ENCODE results near the gene GAL.

GAL gene

GRCh38 chr11:68673306-68673945 is 10.9 kb upstream of the GAL start:
- Histone ChIP-seq H3K36me3 (ENCODE audit: control insufficient read depth, insufficient read depth, low read length) (no peaks in the 10 kb centered on the region), H3K4me1 (ENCODE audit: control insufficient read depth, insufficient read depth, low read length) (no peaks in the 10 kb centered on the region), H3K27me3 (ENCODE audit: control insufficient read depth, insufficient read depth, low read length) (no peaks in the 10 kb centered on the region), H3K9me3 (ENCODE audit: control insufficient read depth, low read length) (no peaks in the 10 kb centered on the region), H3K4me3 (ENCODE audit: low read length) (no peak overlapping the region), H3K9ac (ENCODE audit: low read length) (no peak overlapping the region)

- no peak overlapping the region for H3K4me3 ChIP-seq (ENCODE audit: low read length)
- no peaks in the 10 kb centered on the region for H3K27me3 ChIP-seq (ENCODE audit: control insufficient read depth, insufficient read depth, low read length)
- no peak overlapping the region for H3K9ac ChIP-seq (ENCODE audit: low read length)
- H3K9me3 ChIP-seq (ENCODE audit: control insufficient read depth, low read length): no peaks in the 10 kb centered on the region
- H3K36me3 ChIP-seq (ENCODE audit: control insufficient read depth, insufficient read depth, low read length): no peaks in the 10 kb centered on the region
- H3K4me1 ChIP-seq (ENCODE audit: control insufficient read depth, insufficient read depth, low read length): no peaks in the 10 kb centered on the region
Observed at GRCh38 chr11:68673991-68674390, 10.4 kb upstream of the GAL start.

GRCh38 chr11:68674461-68674860 is 9.9 kb upstream of the GAL start:
- H3K36me3 ChIP-seq (ENCODE audit: control insufficient read depth, insufficient read depth, low read length): no peaks in the 10 kb centered on the region
- H3K4me3 ChIP-seq (ENCODE audit: low read length): no peak overlapping the region
- no peaks in the 10 kb centered on the region for H3K9me3 ChIP-seq (ENCODE audit: control insufficient read depth, low read length)
- H3K27me3 ChIP-seq (ENCODE audit: control insufficient read depth, insufficient read depth, low read length): no peaks in the 10 kb centered on the region
- no peak overlapping the region for H3K9ac ChIP-seq (ENCODE audit: low read length)
- H3K4me1 ChIP-seq (ENCODE audit: control insufficient read depth, insufficient read depth, low read length): no peaks in the 10 kb centered on the region

DNA sequence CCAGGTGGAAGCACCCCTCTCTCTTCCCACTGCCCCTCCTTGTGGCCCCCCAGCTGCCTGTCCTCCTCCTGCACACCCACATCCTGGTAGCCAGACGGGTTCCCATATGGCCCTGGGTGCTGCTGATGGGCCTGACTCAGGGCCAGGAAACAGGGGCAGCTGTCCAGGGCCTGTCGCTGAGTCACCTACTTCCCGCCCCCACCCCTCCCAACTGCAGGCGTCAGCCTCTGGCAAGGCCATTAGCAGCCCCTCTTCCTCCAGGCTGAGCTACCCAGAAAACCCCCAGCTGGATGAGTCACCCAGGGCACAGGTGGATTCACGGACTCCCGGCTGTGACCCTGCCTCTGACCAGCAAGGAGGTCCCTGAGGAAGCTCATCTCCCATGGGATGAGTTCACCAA is 6.9 kb upstream of the GAL start:
- Histone ChIP-seq H3K27me3 (ENCODE audit: control insufficient read depth, insufficient read depth, low read length) (no peaks in the 10 kb centered on the region), H3K36me3 (ENCODE audit: control insufficient read depth, insufficient read depth, low read length) (no peaks in the 10 kb centered on the region), H3K9ac (ENCODE audit: low read length) (no peak overlapping the region), H3K4me3 (ENCODE audit: low read length) (no peak overlapping the region), H3K4me1 (ENCODE audit: control insufficient read depth, insufficient read depth, low read length) (no peaks in the 10 kb centered on the region), H3K9me3 (ENCODE audit: control insufficient read depth, low read length) (no peaks in the 10 kb centered on the region)

DNA sequence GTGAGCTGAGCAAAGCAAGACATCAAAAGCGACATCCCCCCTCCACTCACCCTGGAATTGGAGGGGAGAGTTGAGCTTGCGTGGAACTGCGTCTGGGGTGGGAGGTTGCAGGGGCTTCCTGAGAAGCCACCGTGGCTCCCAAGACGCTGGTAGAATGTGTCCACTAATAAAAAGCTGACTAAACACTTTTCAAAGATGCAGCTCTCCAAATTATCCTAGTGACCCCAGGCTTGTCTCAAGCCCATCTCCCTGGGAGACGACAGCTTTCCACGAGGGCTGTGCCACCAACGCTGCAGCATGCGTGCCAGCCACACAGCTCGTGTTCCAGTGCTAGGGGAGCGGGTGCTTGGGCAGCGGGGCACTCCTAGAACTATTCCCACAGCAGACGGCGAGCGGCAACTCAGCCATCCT is 6.3 kb upstream of the GAL start:
- H3K4me1 ChIP-seq (ENCODE audit: control insufficient read depth, insufficient read depth, low read length): no peaks in the 10 kb centered on the region
- no peaks in the 10 kb centered on the region for H3K36me3 ChIP-seq (ENCODE audit: control insufficient read depth, insufficient read depth, low read length)
- H3K27me3 ChIP-seq (ENCODE audit: control insufficient read depth, insufficient read depth, low read length): peaks cover 4% of the 10 kb centered on the region
- H3K4me3 ChIP-seq (ENCODE audit: low read length): no peak overlapping the region
- no peaks in the 10 kb centered on the region for H3K9me3 ChIP-seq (ENCODE audit: control insufficient read depth, low read length)
- no peak overlapping the region for H3K9ac ChIP-seq (ENCODE audit: low read length)

- H3K9ac ChIP-seq (ENCODE audit: low read length): no peak overlapping the region
- H3K27me3 ChIP-seq (ENCODE audit: control insufficient read depth, insufficient read depth, low read length): peaks cover 29% of the 10 kb centered on the region
- H3K4me1 ChIP-seq (ENCODE audit: control insufficient read depth, insufficient read depth, low read length): no peaks in the 10 kb centered on the region
- H3K9me3 ChIP-seq (ENCODE audit: control insufficient read depth, low read length): no peaks in the 10 kb centered on the region
- no peaks in the 10 kb centered on the region for H3K36me3 ChIP-seq (ENCODE audit: control insufficient read depth, insufficient read depth, low read length)
- no peak overlapping the region for H3K4me3 ChIP-seq (ENCODE audit: low read length)
Observed at GRCh38 chr11:68680541-68681231, 3.7 kb upstream of the GAL start.

DNA sequence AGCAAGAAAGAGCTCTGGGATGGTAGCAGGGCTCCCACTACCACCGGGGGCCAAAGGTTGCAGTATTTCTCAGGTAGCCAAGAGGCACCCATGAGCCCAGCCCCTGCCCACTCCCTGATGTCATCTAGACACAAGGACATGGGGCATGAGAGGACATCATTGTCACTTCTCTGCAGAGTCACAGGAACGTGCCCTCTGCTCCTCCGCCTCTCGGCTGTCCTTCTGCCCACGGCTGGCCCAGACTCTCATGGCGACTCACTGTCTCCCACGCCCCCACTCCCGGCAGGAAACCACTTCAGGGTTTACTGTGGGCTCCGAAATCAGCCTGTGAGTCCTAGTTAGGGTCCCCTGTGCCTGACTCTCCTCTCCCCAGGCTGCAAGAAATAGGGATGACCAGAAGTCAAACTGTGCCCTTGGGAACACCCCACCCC is 1.8 kb upstream of the GAL start:
- Histone ChIP-seq H3K9me3 (ENCODE audit: control insufficient read depth, low read length) (no peaks in the 10 kb centered on the region), H3K27me3 (ENCODE audit: control insufficient read depth, insufficient read depth, low read length) (peaks cover 42% of the 10 kb centered on the region), H3K9ac (ENCODE audit: low read length) (no peak overlapping the region), H3K4me1 (ENCODE audit: control insufficient read depth, insufficient read depth, low read length) (no peaks in the 10 kb centered on the region), H3K4me3 (ENCODE audit: low read length) (no peak overlapping the region), H3K36me3 (ENCODE audit: control insufficient read depth, insufficient read depth, low read length) (no peaks in the 10 kb centered on the region)

DNA sequence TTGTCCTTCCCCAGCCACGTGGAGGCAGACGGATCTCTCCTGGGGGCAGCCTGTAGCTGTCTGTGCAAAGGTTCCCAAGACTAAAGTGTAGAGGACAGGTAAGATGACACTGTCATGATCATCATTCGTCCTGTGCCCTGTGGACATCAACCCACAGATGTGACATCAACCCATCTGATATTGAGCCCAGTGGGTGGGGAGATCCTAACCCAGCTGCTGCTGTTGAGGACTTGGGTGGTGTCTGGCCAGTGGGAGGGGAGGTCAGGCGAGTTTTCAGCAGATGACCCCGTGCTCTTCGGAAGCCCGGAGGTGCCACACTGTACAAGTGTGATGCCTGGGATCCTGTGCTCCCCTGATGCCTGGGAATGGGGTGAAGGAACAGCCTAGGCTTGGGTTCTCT is 1.2 kb upstream of the GAL start:
- Histone ChIP-seq H3K4me3 (ENCODE audit: low read length) (no peak overlapping the region), H3K9ac (ENCODE audit: low read length) (no peak overlapping the region), H3K9me3 (ENCODE audit: control insufficient read depth, low read length) (no peaks in the 10 kb centered on the region), H3K4me1 (ENCODE audit: control insufficient read depth, insufficient read depth, low read length) (no peaks in the 10 kb centered on the region), H3K27me3 (ENCODE audit: control insufficient read depth, insufficient read depth, low read length) (peaks cover 42% of the 10 kb centered on the region), H3K36me3 (ENCODE audit: control insufficient read depth, insufficient read depth, low read length) (no peaks in the 10 kb centered on the region)

DNA sequence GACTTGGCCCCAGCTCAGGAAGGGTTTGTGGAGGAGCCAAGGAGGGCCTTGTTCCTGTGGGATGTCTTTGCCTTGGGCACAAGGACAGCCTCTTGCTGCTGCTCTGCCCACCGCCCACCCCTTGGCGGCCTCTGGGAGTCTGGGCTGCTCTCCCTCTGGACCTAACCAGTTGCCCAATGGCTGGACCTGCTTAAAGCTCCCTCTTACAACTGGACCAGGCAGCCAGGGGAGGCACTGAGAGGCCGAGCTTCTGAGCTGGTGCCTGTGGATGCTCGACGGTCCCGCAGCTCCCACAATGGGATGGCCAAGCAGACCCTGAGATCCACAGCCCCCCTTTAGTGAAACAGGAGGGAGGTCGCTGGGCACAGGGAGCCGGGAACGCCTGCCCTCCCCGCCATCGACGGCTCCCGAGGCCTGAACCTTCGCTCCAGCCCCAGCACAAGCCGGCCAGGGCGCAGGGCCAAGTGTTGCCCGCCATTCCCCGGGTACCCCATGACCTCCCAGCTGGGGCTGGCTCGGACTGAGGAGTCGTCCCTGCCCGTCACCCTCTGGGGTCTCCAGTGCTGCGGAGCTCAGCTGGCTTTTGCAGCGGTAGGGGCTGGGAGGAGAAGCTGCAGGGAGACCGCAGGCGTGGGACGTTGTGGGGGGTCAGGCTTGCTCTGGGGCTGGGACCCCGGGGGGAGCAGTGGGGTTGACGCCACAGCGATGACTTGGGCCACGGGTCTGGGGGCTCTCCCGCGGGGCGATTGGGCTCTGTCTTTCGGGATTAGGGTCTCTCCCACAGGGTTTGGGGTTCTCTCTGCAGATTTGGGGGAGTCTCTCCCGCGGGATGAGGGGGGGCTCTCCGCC is 584 bp upstream of the GAL start:
- Histone ChIP-seq H3K9ac (ENCODE audit: low read length) (no peak overlapping the region), H3K4me1 (ENCODE audit: control insufficient read depth, insufficient read depth, low read length) (no peaks in the 10 kb centered on the region), H3K9me3 (ENCODE audit: control insufficient read depth, low read length) (no peaks in the 10 kb centered on the region), H3K36me3 (ENCODE audit: control insufficient read depth, insufficient read depth, low read length) (no peaks in the 10 kb centered on the region), H3K4me3 (ENCODE audit: low read length) (no peak overlapping the region), H3K27me3 (ENCODE audit: control insufficient read depth, insufficient read depth, low read length) (peaks cover 42% of the 10 kb centered on the region)

- Histone ChIP-seq H3K9ac (ENCODE audit: low read length) (no peak overlapping the region), H3K27me3 (ENCODE audit: control insufficient read depth, insufficient read depth, low read length) (peaks cover 45% of the 10 kb centered on the region), H3K4me1 (ENCODE audit: control insufficient read depth, insufficient read depth, low read length) (no peaks in the 10 kb centered on the region), H3K36me3 (ENCODE audit: control insufficient read depth, insufficient read depth, low read length) (no peaks in the 10 kb centered on the region), H3K9me3 (ENCODE audit: control insufficient read depth, low read length) (no peaks in the 10 kb centered on the region), H3K4me3 (ENCODE audit: low read length) (no peak overlapping the region)
Observed at GRCh38 chr11:68685656-68686380, 1.5 kb downstream of the GAL start.

DNA sequence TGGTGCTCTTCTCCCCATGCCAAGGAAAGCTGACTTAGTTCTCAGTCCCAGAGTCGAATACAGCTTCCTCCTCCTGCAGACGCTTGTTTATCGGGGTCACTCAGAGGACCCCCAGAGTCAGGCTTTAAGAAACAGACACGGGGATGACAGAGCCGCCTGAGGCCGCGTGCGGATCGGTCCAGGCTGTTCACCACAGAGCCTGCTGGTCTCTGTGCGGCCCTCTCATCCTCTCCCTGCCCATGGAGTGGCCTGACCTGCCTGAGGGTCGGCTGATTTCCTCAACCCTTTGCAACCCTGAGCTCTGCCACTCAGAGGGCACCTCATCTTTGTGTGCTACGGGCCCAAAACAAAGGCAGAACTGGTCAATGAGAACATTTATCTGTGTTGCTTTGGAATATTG is 2.1 kb downstream of the GAL start:
- H3K4me1 ChIP-seq (ENCODE audit: control insufficient read depth, insufficient read depth, low read length): no peaks in the 10 kb centered on the region
- H3K9ac ChIP-seq (ENCODE audit: low read length): no peak overlapping the region
- H3K9me3 ChIP-seq (ENCODE audit: control insufficient read depth, low read length): no peaks in the 10 kb centered on the region
- H3K27me3 ChIP-seq (ENCODE audit: control insufficient read depth, insufficient read depth, low read length): peaks cover 45% of the 10 kb centered on the region
- H3K4me3 ChIP-seq (ENCODE audit: low read length): no peak overlapping the region
- no peaks in the 10 kb centered on the region for H3K36me3 ChIP-seq (ENCODE audit: control insufficient read depth, insufficient read depth, low read length)

DNA sequence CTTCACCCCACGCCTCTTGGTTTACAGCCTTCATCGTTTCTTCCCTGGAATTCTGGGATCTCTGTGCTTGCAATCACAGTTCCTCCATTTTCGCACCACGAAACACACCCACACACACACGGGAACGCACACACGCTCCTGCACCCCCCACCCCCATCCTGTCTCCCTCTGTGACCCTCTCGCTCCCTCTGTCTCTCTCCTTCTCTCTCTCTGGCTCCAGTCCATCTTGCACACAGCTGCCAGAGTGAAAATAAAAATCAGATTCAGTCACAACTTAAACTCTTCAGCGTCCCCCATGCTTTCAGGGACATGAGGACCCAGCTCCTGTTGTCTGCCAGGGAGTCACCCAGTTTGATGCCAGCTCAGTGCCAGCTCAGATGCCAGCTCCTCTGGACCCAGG is 3.0 kb downstream of the GAL start:
- H3K4me1 ChIP-seq (ENCODE audit: control insufficient read depth, insufficient read depth, low read length): no peaks in the 10 kb centered on the region
- no peak overlapping the region for H3K9ac ChIP-seq (ENCODE audit: low read length)
- no peak overlapping the region for H3K4me3 ChIP-seq (ENCODE audit: low read length)
- no peaks in the 10 kb centered on the region for H3K36me3 ChIP-seq (ENCODE audit: control insufficient read depth, insufficient read depth, low read length)
- peaks cover 45% of the 10 kb centered on the region for H3K27me3 ChIP-seq (ENCODE audit: control insufficient read depth, insufficient read depth, low read length)
- no peaks in the 10 kb centered on the region for H3K9me3 ChIP-seq (ENCODE audit: control insufficient read depth, low read length)

All from mucosa of stomach (tissue), 1 donor.